HG03196 (cell line): ENCODE measurements around the gene ATP8B3.

ENCODE experiments used
- ATAC-seq: cut with Tn5 transposase; IDR thresholded peaks from one replicate; pipeline ENCODE4 v1.9.1; 2021; ENCODE audit not compliant: unreplicated experiment

The ATP8B3 gene, protein sequence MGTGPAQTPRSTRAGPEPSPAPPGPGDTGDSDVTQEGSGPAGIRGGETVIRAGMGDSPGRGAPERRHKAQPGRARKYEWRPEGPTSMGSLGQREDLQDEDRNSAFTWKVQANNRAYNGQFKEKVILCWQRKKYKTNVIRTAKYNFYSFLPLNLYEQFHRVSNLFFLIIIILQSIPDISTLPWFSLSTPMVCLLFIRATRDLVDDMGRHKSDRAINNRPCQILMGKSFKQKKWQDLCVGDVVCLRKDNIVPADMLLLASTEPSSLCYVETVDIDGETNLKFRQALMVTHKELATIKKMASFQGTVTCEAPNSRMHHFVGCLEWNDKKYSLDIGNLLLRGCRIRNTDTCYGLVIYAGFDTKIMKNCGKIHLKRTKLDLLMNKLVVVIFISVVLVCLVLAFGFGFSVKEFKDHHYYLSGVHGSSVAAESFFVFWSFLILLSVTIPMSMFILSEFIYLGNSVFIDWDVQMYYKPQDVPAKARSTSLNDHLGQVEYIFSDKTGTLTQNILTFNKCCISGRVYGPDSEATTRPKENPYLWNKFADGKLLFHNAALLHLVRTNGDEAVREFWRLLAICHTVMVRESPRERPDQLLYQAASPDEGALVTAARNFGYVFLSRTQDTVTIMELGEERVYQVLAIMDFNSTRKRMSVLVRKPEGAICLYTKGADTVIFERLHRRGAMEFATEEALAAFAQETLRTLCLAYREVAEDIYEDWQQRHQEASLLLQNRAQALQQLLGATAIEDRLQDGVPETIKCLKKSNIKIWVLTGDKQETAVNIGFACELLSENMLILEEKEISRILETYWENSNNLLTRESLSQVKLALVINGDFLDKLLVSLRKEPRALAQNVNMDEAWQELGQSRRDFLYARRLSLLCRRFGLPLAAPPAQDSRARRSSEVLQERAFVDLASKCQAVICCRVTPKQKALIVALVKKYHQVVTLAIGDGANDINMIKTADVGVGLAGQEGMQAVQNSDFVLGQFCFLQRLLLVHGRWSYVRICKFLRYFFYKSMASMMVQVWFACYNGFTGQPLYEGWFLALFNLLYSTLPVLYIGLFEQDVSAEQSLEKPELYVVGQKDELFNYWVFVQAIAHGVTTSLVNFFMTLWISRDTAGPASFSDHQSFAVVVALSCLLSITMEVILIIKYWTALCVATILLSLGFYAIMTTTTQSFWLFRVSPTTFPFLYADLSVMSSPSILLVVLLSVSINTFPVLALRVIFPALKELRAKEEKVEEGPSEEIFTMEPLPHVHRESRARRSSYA (N-terminal part only)

DNA sequence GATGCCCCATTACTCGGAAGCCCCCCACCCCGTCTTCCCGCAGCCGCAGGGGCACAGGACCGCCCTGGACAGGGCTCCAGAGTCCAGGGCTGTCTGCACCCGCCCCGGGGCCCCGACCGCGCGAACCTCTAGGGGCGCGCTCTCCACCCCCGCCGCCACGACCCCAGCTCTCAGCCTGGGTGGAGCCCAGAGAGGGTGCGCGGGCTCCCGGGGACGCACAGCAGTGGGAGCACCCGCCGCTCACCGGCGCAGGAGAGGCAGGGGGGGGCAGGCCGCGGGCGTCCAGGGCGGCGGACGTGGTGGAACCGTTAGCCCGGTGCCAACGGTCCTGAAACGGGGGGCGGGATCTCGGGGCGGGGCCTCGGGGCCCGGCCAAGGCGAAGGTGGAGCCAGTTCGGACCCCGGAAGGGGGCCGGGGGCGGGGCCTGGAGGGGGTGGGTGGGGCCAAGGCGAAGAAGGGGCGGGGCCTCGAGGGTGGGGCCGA, at the start of gene ATP8B3:
ATP8B3 (minus strand) TSS at position 335 of the 484 bp plus-strand sequence. CDS start 540 bp downstream, outside the sequence.
- ATAC-seq: peak; percentile 17

DNA sequence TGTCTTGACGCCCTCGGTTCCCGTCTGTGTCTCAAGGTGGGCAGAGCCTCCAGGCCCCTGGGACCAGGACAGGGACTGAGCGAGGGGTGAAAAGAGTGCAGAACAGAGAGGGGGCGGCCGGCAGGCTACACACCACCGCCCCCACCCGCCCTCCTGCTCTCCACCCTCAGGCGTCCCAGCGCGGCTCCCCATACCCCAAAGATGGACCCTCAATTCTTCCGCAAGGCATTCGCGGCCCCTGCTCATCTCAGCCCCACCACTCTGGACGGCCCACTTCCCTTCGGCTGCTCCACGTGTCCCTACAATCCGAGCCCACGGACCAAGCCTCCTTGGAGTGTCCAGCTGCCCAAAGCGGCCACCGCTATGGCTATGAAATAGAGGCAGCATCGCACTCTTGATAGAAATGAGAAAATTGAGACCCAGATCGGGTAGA, 49.5 kb upstream of the ATP8B3 start:
- ATAC-seq: no peak

DNA sequence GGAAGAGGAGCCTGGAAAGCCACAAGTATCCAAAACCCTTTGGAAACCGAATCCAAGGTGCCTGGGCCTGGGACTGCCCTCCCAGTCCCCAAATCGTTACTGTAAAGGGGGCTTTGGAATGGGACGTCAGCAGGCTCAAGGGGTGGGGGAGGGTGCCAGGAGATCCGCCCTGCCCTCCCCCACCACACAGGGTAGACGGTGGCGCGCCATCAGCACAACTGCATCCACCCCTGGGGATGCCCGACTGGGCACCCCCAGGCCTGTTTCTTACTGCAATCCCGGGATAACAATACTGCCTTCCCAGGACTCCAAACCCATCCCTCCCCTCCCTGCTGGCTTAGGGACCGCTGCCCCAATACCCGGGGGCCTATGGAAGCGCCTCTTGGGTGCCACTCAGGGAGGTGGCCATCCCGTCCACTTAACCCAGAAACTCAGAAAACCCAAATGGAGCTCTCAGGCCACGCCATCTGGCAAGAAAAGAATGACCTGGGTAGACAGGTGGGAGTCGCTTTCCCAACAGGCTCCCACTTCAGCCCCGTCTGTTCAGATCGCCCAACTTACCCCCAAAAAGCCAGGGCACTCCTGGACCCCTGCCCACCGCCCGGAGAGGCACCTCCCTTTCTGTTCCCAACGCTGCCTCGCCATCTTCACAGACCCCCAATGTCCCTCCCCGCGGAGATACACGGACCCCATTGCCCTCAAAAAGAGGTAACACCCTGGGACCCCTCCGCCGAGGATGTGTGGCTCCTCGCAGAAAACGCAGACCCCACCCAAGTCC, 48.9 kb upstream of the ATP8B3 start:
- ATAC-seq: no peak

DNA sequence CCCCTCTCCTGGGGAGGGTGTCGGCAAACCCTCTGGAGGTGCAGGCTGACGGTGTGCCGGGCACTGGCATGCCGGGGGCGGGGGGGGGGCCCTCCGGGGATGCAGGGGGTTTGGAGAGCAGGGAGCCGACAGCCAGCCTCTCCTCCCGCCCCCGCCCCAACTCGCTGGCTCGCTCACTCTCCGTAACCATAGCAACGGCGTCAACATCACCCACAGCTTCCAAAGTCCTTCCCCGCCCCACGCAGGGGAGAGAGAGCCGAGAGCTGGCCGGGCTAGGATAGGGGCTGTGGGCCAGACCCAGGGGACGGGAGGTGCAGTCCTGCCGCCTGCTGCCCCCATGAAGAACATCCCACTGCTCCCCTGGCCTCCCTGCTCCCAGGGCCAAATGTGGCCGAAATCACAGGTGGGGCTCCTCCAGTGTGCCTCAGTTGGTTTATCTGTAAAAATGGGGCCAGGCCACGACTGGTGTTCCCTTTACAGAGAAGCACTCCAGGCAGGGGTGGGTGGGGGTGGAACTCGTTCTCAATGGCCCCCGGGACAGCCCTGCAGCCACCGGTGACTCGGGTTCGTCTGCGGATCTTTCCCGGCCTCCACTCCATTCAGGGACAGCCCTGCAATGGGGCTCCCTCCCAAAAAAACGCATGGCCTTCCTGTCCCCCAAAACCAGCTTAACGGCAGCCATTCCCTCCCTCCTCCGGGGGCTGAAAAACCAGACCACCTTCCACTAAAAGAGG, 48.1 kb upstream of the ATP8B3 start:
- ATAC-seq: no peak

DNA sequence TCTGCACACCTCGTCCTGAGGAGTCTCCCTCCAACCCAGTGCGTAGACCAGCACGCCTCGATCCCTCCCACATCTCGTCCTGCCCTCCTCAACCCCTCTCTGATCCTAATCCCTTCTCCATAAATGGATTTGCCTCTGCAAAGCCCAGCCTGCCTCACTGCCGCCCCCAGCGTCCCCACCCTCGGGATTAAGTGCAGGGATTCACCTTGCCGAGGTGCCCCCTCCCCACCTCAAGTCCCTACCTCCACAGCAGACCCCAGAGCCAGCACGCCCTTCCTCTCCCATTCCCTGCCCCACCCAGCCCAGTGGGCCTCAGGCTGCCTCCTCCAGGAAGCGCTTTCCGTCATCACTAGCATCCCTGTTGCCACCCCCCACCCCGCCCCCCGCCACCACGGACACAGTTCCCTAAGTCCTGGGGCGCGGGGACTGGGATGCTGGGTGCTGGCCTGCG, 47.3 kb upstream of the ATP8B3 start:
- ATAC-seq: no peak

DNA sequence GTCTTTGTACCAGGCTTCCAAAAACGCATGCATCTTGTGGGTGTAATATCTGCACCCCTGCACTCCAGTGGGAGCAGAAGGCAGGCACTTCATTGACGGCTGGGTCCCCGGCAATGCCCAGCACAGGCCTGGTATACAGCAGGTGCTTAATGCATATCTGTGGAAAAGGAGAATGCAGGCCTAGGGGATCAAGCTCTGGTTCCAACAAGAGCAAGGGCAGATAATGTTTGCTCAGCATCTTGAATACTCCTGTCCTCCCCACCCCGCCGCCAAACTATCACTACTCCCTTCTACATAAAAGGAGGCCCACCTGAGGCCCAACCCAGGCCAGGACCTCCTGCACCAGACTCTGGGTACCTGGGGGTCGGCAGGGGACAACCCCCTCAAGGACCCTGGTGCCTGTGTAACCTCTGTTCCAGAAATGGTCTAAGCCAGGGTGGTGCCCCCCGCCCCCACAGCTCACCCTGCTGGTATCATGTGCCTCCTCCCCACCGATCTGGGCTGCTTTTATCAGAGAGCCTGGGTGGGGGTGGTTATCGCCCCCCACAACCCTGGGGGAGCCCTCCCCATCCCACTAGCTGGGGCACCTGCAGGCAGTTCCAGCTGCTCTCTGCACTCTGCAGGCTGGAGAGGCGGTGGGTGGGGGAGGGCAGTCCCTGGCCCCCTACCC, 46.5 kb upstream of the ATP8B3 start:
- ATAC-seq: no peak

DNA sequence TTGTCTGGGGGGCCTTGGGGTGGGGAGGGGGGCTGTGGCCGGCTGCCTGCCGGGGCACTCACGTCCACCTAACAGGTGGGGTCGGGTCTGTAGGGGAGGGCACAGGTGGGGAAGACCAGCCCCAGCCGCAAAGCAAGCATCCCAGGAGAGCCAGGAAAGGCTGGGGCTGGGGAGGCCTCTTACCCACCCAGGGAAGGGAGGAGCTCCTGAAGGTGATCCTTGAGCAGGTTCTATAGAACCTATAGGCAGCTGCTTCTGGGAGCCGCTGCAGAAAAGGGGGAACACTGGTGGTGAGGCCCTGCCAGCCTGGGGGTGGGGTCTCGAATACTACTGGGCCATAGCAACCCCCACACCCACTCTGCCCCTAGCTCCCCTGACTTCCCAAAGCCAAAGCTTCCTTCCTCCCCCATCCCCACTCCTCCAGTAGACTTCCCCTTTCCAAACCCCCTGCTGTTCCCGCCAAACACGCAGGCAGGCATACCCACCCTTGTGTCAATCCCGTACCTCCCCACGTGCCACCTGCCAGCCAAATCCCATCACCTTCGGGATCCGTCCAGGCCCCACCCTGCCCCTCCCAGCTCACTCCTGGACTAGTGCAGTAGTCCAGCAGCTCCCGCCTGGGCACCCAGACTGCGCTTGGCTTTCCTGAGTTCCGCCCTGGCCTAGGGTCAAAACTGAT, 45.7 kb upstream of the ATP8B3 start:
- no peak for ATAC-seq

DNA sequence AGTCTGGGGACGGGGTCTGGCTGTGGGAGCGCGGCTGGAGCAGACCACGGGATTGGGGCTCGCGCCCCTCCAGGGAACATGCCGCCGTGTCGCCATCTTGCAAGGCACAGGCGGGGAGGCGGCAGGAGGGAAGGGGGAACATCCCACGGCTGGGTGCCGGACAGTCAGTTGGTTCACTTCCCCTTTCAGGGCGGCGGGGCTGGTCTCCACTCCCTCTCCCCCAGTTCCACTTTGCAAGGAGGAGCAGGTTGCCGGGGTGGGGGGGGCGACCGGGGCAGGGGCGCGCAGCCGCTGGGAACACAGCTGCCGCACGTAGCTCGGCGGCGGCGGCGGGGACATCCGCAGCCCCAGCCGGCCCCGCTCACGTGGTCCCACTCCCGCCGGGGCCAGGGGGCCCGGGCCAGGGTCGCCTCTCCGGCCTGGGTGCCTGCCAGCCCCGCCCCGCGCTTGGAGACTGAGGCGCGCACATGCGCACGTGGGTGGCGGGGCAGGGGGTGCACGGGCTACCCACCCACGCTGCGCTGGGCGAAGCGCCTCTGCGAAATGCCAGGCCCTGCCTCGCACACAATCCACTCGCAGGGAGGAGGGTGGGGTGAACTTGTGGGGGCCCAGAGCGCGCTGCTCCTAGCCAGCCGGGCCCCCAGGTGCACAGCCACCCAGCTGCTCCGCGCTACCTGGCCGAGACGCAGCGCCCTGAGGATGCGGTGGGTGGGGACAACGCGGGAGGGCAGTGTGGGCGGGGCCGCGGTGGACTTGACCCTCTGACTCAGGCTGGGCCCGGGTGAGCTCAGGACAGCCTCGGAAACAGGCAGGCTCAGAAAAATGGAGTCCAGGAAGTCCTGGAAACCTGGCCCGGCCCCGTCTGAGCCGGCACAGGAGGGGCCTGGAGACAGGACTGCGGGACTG, 44.9 kb upstream of the ATP8B3 start:
- ATAC-seq: no peak

DNA sequence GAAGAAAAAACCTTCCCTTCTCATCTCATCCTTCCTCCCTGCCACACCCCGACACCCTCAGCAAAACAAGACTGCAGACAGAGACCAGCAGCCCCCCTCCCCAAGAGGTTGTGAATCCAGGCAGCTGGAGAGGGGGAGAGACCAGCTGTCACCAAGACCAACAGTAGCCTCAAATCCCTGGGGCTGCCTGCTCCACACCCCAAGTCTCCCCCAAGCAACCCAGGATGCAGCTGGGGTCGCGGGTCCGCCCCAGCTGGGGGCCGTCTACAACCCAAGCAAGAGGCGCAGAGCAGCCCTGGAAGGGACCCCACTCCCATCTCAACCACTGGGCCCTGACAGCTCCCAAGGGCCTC, 44.2 kb upstream of the ATP8B3 start:
- ATAC-seq: no peak

DNA sequence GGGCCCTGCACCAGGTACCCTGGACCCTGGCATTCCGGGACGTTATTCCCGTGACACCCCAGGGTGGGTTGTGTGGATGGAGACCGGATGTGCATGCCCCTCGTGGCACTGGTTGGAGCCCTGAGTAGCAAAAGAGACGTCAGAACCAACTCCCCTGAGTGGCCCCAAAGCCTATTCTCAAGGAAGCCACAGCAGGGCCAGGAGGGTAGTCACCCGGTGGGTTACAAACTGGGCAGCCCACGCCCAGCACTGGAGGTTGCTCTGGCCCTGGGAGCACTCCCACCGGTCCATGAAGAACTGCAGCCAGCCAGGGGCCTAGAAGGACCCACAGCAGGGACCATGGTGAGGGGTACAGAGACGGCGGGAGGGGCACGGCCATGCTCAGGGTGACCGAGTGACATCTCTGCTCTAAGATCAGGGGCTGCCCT, 43.8 kb upstream of the ATP8B3 start:
- ATAC-seq: no peak

DNA sequence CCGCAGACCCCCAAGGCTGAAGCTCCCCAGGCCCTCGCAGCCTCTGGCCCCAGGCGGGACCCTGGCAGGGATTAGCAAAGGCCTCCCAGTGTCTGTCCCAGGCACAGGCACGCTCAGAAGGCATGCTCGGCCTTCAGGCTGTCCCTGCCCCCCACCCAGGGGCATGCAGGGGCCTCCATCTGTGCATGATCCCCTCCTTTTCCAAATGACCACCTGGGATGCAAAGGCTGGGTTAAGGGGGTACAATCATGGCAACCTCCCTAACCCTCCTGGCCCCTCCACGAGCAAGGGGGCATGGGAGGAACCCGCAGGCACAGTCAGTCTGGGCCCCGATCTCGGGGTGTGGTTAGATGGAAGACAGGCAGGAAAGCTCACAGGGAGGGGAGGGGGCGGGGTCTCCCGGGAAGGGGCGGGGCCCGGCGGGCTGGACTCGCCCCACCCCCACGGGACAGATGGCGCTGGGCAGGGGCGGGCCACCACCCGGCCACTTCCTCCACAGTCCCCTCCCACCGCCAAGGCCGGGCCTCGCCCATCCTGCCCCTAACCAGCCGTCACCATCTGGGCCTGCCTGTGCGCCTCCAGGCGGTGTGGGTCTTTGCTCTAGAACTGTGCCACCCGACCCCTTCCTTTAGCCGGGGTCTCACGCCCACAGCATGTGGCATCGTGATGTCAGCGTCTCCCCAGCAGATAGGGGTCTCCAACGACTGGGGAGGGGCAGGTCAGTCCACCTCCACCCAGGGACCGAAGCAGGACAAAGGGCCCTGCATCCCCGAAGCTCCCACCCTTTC, 43.2 kb upstream of the ATP8B3 start:
- ATAC-seq: peak; percentile 42

DNA sequence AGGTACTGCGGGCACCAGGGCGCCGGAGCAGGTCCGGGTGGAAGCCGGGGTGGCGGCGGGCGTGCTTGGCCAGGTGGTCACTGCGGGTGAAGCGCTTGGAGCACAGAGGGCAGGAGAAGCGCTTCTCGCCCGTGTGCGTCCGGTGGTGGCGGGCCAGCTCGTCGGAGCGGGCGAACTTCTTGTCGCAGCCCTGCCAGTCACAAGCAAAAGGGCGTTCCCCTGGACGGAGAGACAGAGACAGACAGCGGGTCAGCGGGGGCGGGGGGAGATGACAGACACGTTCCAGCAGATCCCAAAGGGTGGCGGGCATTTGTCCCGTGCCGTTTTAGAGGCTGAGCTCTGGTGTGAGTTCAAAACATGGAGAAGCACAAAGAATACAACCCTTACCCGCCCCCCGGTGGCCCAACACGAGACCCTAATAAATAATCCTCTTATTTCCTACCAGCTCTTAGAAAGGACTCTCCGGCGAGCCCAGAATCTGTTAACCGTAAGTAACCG, 42.5 kb upstream of the ATP8B3 start:
- ATAC-seq: no peak

DNA sequence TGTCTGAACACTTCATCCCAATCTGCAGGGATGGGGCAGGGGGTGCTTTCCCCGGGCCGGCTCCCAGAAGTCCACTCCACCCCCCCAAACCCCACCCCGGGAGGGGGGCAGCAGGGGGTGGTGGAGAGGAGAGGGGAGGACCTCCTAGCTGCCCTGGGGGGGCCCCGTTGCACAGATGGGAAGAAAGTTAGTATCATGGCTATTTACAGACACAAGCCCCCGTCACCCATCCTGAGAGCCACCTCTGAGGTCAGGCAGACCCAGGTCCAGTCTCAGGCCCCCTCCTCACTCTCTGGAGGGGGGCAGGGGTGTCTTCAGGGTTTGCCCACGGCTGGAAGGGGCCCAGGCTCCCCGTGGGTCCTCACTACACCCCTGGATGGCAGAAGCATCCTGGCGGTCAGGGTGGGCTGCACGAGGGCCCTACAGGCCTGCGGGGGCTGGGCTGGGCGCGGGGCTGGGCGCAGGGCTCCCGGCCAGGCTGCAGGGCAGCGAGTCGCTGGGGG, 42.0 kb upstream of the ATP8B3 start:
- ATAC-seq: no peak

DNA sequence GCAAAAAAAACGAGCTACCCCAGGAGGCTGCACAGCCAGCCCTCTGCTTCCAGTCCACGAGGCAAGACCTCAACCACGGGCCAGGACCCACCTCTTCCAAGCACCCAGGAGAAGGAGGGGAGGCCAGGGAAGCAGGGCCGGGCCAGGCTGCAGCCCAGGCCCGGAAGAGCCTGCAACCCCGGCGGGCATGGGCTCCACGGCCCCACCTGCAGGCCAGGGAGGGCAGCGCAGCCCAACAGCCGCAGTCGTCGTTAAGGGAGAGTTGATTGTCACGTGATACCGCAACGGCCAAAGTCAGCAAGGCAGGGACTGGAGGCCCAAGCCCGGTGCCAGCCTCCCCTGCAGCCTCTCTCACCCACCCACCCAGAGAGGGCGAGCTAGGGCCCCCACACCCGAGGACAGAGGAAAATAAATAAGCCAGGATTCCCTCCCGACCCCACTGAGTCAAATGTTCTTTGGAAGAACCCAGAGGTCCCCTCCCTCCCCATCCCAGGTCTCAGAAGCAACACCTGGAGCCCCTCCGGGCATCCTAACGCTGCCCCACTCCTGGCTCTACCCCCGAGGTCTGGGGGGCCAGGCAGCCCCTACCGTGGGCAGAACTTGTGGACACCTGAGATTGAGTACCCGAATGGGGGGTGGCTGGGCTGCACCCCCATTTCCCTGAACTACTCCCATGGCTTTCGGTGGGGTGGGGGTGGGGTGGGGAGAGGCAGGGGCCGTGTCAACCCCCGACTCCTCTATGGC, 41.4 kb upstream of the ATP8B3 start:
- ATAC-seq: no peak

DNA sequence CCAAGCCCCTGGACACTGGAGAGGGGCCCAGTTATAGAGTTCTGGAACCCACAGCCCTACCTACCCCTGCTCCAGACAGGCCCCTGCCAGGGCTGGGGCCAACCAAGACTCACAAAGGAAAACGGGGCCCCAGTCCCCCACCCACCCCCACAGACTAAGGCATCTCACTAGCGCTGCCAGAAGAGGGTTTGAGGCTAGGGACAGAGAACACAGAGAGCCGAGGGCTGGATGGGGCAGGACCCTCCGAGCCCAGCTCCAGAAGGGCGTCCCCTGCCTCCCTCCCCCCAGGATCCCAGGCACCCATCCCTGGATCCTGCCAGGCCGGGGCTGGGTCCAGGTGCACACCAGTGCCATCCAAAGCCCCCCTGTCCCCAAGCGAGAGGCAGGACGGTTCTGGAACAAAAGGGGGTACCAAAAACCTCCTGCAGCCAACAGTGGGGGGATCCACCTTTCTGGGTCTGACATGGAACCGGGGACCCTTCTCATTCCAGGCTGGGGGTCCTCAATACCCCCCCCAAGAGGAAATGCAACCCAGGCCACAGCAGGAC, 40.6 kb upstream of the ATP8B3 start:
- no peak for ATAC-seq
